Endodermal cell (in vitro differentiated cells): Measurements from ENCODE around the gene MGLL. TPM values are rescaled to one million over a fixed set of nuclear protein-coding genes. Genes with fewer than 3 reads are reported as not detected.

Experiments
- DNase-seq: peaks from one replicate; pipeline ENCODE4 v3.0.0-alpha.2; 2017
- H3K27ac ChIP-seq: 2 replicates; pipeline ENCODE4 v1.5.1; 2013; ENCODE audit warnings: mild to moderate bottlenecking, low read depth, low read length, moderate library complexity
- H3K27me3 ChIP-seq: 2 replicates; pipeline ENCODE4 v1.6.1; 2013; ENCODE audit warnings: mild to moderate bottlenecking, low read length, moderate library complexity; ENCODE audit not compliant: insufficient read depth, control insufficient read depth, poor library complexity, severe bottlenecking
- H3K36me3 ChIP-seq: 2 replicates; pipeline ENCODE4 v1.7.0; 2013; ENCODE audit warnings: mild to moderate bottlenecking, low read length, moderate library complexity; ENCODE audit not compliant: control insufficient read depth, insufficient read depth
- H3K4me1 ChIP-seq: one replicate; pipeline ENCODE4 v1.7.0; 2013; ENCODE audit warnings: low read length; ENCODE audit not compliant: control insufficient read depth, insufficient read depth
- H3K4me3 ChIP-seq: 2 replicates; pipeline ENCODE4 v1.5.1; 2013; ENCODE audit warnings: mild to moderate bottlenecking, low read length, moderate library complexity
- H3K9ac ChIP-seq: 2 replicates; pipeline ENCODE4 v1.6.1; 2013; ENCODE audit warnings: mild to moderate bottlenecking, low read length, moderate library complexity; ENCODE audit not compliant: poor library complexity, severe bottlenecking; ENCODE audit errors: extremely low read depth
- H3K9me3 ChIP-seq: 2 replicates; pipeline ENCODE4 v1.6.1; 2013; ENCODE audit warnings: mild to moderate bottlenecking, low read length, moderate library complexity; ENCODE audit not compliant: control insufficient read depth
- H3K27ac Mint-ChIP-seq: 2 replicates; pipeline ENCODE4 v1.8.0; 2020; ENCODE audit warnings: mixed read lengths
- H3K27me3 Mint-ChIP-seq: 2 replicates; pipeline ENCODE4 v1.8.0; 2021; ENCODE audit warnings: mild to moderate bottlenecking, mixed read lengths; ENCODE audit not compliant: insufficient read depth
- H3K36me3 Mint-ChIP-seq: 2 replicates; pipeline ENCODE4 v1.8.0; 2020; ENCODE audit warnings: low read depth, mixed read lengths
- H3K4me1 Mint-ChIP-seq: 2 replicates; pipeline ENCODE4 v1.8.0; 2020; ENCODE audit warnings: mixed read lengths
- H3K4me3 Mint-ChIP-seq: 2 replicates; pipeline ENCODE4 v1.8.0; 2020; ENCODE audit warnings: mild to moderate bottlenecking, moderate library complexity, mixed read lengths
- H3K9me3 Mint-ChIP-seq: 2 replicates; pipeline ENCODE4 v1.8.0; 2020; ENCODE audit warnings: mild to moderate bottlenecking, mixed read lengths
- WGBS, 2 experiments: methylation state at CpG; one replicate each; pipeline versions ENCODE4 v1.1.5 to v1.1.7; 2013; ENCODE audit warnings: missing lambda C conversion rate in 2 of 2, mixed read lengths in 1 of 2; ENCODE audit not compliant: insufficient coverage in 1 of 2, insufficient read length in 1 of 2; 5-methylcytosine and 5-hydroxymethylcytosine counted together
- long read RNA-seq, 4 experiments: library from polyadenylated mRNA in 2 of 4; library from RNA in 1 of 4; library from capped mRNA in 1 of 4; stranded (forward) in 3 of 4; unstranded in 1 of 4; transcript quantifications; one replicate each; pipeline ENCODE4 v2.0.0, GENCODE V29; 2020 to 2021; ENCODE audit warnings: inconsistent platforms in 1 of 4
- polyA plus RNA-seq, 2 experiments: library from polyadenylated mRNA; stranded (reverse); fragments of 50-300 nt; gene quantifications; one replicate each; pipeline ENCODE4 v1.2.3, GENCODE V29; 2013
- total RNA-seq, 2 donors: library from RNA; stranded (reverse); fragmentation: NEBNext Ultra II Directional in 1 of 2; extraction: Animal tissue kit (Norgen Biotek cat#: 25700) in 1 of 2; gene quantifications; 2 replicates in 1 of 2; 3 replicates in 1 of 2; pipeline ENCODE4 v1.2.1, GENCODE V29; 2021
- TF ChIP-seq, protein P1 (sequence below): fragments of 200-600 bp; sonication (generic); conservative IDR thresholded peaks from 2 replicates; pipeline ENCODE4 v1.5.0; 2021; ENCODE audit warnings: antibody characterized with exemption, mild to moderate bottlenecking

MGLL gene
- total RNA-seq: under 1 TPM in 1 of 2 donors, not detected in 1; 0.22 TPM
- polyA plus RNA-seq (2013, experiment 1 of 2): 0.75 TPM
- 0.62 TPM for polyA plus RNA-seq (2013, experiment 2 of 2)
- long read RNA-seq, experiment 1: 0 reads
- long read RNA-seq, experiment 2, partial matches to known transcripts: 0 of 2 reads
- long read RNA-seq, experiment 2, other reads (novel, unspliced or antisense): 2 of 2 reads
- long read RNA-seq, experiment 3, partial matches to known transcripts: 0 of 1 reads
- long read RNA-seq, experiment 3, other reads (novel, unspliced or antisense): 1 of 1 reads
- long read RNA-seq, experiment 4, partial matches to known transcripts: 0 of 1 reads
- long read RNA-seq, experiment 4, other reads (novel, unspliced or antisense): 1 of 1 reads

DNA sequence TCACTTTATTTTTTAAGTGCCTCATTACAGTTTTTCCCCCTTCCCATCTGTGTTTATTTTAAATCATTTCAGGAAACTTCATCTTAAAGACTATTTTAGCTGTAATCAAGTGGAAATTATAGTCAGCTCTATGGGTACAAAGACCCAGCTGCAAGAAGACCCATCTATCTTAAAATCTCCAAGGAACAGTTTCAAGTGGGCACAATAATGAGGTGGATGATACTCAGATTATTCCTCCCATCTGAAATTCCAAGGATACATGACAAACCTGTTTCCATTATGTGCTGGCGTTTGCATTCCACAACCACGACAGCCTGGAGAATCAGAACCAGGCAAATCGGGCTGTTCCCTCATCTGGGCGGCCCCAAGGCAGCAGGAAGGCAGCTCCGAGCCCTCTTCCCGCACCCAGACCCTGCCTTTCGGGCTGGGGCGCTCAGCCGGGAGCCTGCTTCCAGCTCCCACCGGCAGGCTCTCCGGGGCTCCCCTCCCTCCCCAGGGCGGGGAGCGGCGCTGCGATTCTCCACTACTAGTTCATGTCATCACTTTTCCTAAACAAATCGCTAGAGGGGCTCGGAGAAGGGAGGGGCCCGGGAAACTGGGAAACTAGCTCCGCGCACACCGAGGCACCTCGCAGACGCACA, at the start of gene MGLL:
TSS of gene MGLL (minus strand) at position 475 of the 641 bp plus-strand sequence. CDS start at position 278, 197 bp downstream.
- DNase-seq: peak; percentile 69
- H3K9me3 Mint-ChIP-seq: peaks cover 3% of the 10 kb centered on the region
- peaks cover 47% of the 10 kb centered on the region for H3K27me3 Mint-ChIP-seq
- peaks cover 1% of the 10 kb centered on the region for H3K4me1 Mint-ChIP-seq
- TF ChIP-seq, protein P1, sequence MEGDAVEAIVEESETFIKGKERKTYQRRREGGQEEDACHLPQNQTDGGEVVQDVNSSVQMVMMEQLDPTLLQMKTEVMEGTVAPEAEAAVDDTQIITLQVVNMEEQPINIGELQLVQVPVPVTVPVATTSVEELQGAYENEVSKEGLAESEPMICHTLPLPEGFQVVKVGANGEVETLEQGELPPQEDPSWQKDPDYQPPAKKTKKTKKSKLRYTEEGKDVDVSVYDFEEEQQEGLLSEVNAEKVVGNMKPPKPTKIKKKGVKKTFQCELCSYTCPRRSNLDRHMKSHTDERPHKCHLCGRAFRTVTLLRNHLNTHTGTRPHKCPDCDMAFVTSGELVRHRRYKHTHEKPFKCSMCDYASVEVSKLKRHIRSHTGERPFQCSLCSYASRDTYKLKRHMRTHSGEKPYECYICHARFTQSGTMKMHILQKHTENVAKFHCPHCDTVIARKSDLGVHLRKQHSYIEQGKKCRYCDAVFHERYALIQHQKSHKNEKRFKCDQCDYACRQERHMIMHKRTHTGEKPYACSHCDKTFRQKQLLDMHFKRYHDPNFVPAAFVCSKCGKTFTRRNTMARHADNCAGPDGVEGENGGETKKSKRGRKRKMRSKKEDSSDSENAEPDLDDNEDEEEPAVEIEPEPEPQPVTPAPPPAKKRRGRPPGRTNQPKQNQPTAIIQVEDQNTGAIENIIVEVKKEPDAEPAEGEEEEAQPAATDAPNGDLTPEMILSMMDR: no peak
- Histone ChIP-seq H3K9ac (no peak within 1 kb of the TSS), H3K27me3 (peaks cover 57% of the 10 kb centered on the region), H3K4me3 (peak within 1 kb of the TSS; percentile 84), H3K27ac (no peak within 1 kb of the TSS), H3K4me1 (no peaks in the 10 kb centered on the region), H3K9me3 (no peaks in the 10 kb centered on the region), H3K36me3 (no peaks in the 10 kb centered on the region)
- no peak within 1 kb of the TSS for H3K27ac Mint-ChIP-seq
- WGBS, 2 experiments: 4 to 5% methylated on average over 13 to 23 of the region's 23 CpGs
- peak within 1 kb of the TSS; percentile 71 for H3K4me3 Mint-ChIP-seq
- H3K36me3 Mint-ChIP-seq: no peaks in the 10 kb centered on the region

DNA sequence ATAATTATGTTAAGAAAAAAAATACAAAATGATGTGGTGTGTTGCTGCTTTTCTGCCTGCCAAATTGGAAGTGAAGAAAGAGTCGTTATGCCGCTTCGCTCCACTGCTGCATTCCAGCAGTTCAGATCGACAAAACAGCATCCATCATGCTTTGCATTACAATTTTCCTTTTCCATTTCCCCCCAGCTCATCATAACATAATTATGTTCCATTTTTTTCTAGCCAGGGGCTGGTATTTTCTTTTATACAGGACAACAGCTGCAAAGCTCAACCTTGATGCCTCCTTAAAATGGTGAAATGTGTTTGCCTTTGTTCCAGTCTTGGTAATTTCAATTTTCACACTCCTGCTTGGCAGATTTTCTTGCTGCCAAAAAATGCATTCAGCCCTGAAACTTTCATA, 47.8 kb upstream of the MGLL start:
- H3K27me3 ChIP-seq: no peaks in the 10 kb centered on the region
- no peaks in the 10 kb centered on the region for H3K9me3 Mint-ChIP-seq
- no peaks in the 10 kb centered on the region for H3K36me3 ChIP-seq
- no peaks in the 10 kb centered on the region for H3K27me3 Mint-ChIP-seq
- H3K9ac ChIP-seq: no peak overlapping the region
- no peak for DNase-seq
- TF ChIP-seq, protein P1: no peak
- H3K9me3 ChIP-seq: no peaks in the 10 kb centered on the region
- H3K27ac Mint-ChIP-seq: no peak overlapping the region
- H3K4me3 ChIP-seq: no peak overlapping the region
- no peaks in the 10 kb centered on the region for H3K36me3 Mint-ChIP-seq
- WGBS, 2 experiments: 94% methylated on average over 4 of the region's 4 CpGs
- H3K4me3 Mint-ChIP-seq: no peak overlapping the region
- no peak overlapping the region for H3K27ac ChIP-seq
- no peaks in the 10 kb centered on the region for H3K4me1 Mint-ChIP-seq
- H3K4me1 ChIP-seq: no peaks in the 10 kb centered on the region

DNA sequence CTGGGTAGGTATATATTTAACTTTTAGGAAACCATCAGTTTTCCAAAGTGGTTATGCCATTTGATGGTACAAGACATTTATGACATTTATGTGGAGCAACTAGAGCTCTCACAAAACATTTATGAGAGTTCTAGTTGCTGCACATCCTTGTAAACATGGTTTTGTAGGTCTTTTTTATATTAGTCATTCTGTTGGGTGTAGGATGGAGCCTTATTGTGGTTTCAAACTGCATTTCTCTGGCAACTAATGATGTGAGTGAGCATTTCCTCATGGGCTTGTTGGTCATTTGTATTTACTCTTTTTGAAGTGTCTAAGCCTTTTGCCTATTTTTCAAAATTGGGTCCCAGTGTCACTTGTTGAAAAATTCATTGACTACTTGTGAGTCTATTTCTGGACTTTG, 45.7 kb upstream of the MGLL start:
- Mint-ChIP-seq H3K27me3 (no peaks in the 10 kb centered on the region), H3K36me3 (no peaks in the 10 kb centered on the region), H3K27ac (no peak overlapping the region), H3K4me3 (no peak overlapping the region), H3K4me1 (no peaks in the 10 kb centered on the region), H3K9me3 (no peaks in the 10 kb centered on the region)
- Histone ChIP-seq H3K4me1 (no peaks in the 10 kb centered on the region), H3K36me3 (no peaks in the 10 kb centered on the region), H3K27me3 (no peaks in the 10 kb centered on the region), H3K9ac (no peak overlapping the region), H3K4me3 (no peak overlapping the region), H3K9me3 (no peaks in the 10 kb centered on the region), H3K27ac (no peak overlapping the region)
- TF ChIP-seq, protein P1: no peak
- no peak for DNase-seq
